D341Med (cell line): ENCODE measurements around the gene TTC12.

Experiments used
- DNase-seq: peaks from one replicate; pipeline ENCODE4 v3.0.0; 2012; ENCODE audit warnings: low spot score

The TTC12 gene

DNA sequence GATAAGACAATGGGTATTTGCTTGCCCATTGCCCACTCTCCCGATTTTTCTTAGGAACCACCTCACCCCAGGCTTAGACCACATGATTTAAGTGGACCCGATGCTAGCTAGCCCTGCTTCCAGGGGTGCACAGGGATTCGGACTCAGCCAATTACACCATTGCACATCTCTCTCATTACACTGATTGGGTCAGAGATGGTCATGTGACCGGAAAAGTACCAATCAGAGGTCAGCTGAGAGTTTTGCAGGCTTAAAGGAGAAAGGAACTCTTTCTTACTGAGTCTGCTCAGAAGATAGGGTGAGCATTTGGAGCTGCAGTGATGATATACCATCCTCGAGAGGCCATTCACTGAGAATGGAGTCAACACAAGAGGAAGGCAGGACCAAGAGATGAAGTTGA, 61.0 kb downstream of the TTC12 start:
- no peak for DNase-seq

DNA sequence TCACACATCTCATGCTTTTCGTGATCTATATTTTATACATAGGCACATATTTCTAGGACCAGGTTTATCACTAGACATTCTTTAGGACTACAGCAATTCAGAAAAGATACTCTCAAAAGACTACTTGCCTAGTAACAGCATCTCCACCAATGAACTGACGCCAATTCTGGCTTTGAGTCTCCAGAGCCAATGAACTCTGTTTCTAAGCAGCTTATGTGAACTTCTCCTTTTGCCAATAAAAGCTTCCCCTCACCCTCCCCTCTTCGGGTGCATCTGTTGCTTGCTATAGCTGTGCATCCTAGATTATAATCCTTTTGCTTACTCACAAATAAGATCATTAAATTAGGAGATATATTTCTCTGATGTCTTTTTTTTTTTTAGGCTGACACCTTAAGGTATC, 61.8 kb downstream of the TTC12 start:
- peak; percentile 63 for DNase-seq

DNA sequence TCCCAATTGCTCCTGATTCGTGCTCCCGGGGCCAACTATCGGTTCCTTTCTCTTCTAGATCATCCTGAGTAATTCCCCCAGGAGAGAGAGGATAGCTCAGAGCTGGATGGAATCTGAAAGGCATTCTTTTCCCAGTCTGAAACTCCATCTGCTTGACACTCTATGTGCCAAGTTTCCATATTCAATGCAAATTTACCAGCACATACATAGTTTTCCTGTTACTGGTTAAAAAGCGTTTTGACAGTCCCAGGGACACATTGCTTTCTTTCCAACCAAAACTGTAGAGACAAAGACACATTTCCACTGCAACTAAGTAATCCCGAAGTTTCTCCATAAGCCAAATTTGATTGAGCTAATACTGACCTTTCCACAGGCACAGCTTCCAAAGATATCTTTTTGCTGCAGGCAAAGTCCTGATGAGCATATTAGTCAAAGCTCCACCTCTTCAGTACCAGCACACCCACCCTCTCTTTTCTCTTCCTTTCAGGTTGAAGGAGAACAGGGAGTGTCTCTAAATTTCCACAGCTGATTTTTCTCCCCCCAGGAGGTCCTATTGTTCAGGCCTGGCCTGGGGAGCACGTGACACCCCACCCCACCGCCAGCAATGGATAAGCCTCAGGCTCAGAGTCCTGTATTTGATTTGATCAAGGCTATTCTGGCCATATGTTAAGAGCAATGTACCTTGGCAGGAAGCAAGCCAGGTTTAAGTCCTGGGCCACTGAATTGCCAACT, 63.5 kb downstream of the TTC12 start:
- no peak for DNase-seq

DNA sequence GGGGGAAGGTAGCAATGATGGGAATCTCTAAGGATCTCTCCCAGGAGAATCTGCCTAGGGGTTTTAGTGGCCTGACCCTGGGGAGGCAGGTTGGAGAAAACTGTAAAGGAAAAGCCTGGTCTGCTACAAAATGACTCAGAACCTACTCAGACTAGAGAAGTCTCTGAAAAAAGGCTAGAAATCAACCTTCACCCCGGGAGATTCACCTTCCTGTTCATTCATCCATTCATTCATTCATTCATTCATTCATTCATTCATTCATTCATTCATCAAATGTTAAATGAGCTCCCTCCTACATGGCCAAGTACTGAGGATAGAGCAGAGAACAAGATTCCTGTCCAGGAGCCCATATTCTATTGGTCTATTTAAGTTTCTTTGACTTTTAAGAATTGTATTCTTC, 64.3 kb downstream of the TTC12 start:
- DNase-seq: no peak

DNA sequence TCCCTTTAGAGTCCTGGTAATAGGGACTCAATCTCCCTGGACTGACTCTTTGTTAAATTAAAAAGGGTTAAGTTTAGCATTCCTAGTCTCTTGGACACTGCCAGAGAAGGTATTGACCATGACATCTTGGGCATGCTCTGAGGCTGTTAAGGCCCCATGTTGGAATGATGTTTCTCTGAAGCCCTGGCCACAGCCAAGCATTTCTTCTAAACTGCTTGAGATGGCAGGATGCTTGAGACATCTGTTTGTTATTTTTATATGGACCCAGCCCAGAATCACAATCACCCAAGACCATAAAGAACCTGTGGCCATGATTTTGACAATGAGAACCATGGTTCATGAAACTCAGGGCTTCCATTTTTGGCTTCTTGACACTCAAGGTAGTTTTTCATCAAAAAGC, 67.7 kb downstream of the TTC12 start:
- no peak for DNase-seq

DNA sequence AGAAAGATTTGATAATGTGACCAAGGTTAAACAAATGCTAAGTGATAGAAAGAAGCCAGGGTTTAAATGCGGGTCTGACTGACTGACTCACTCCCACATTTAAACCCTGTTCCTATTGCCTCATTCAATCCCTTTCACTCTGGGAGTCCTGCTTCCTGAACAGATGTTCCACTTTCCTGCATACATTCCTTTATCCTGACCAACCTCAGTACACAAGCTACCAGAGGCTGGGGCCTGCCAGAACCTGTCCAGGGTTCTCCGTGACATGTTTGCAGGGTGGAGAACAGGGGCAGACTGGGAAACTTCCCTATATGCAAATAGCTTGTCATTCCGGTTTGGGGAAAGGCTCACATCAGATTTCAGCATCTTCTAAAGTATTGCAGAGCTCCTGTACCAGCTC, 70.2 kb downstream of the TTC12 start:
- DNase-seq: no peak

DNA sequence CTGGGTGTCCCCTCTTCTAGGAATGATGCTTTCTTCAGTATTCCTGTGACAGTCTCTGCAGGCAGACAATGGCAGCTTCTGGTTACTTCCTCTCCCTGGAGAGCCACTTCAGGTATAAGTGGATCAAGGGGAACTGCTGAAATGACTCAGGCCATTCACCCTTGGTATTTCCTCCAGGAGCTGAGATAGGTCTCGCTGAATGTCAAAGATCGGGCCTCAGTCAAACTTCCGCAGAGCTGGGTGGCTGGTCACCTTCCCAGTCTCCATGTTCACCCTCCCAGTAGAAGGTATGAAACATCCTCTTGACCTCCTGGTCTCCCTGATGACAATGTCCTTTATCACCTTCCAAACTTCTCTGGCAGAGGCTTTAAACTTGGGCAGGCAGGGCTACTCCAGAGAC, 71.4 kb downstream of the TTC12 start:
- DNase-seq: no peak

DNA sequence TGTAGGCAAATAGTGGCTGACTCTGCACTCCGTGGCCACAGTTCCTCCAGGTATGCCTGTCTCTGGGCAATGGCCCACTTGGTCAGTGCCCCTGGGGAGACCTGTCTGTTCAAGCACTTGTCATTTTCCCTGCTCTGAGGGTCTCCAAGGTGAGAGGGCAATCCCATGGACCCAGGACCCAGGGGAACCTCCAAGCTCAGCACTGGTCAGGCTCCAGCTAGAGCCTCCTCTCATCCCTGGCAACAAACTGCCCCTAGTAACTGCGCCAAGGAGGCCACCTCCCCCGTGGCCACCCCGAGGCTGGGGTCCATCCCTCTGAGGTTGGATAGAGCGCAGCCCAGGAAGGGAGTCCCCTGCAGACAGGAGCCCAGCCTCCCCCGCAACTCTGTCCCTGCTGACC, 72.5 kb downstream of the TTC12 start:
- no peak for DNase-seq

DNA sequence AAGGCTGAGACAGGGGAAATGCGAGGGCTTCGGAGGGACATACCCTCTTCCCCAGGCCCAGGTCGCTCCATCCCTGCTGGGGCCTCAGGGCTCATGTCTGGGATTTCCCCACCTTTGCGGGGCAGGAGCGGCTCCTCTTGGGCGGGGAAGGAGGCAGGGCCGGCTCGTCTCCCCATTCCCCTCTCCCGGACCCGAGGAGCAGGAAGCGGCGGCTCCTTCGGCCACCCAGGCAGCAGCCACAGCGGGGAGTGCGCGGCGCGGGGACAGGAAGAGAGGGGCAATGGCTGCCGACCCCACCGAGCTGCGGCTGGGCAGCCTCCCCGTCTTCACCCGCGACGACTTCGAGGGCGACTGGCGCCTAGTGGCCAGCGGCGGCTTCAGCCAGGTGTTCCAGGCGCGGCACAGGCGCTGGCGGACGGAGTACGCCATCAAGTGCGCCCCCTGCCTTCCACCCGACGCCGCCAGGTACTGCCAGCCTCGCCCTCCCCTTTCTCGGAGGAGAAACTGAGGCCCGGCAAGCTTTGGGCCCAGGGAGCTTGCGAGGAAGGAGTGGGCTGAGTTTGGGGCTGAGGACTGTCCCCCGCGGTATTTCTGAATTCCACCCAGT, 73.3 kb downstream of the TTC12 start, which contains the start of gene ANKK1:
Gene ANKK1, plus strand, starts transcription at position 175 of the 607 bp plus-strand sequence. Its CDS starts 106 bp downstream, at position 281.
- DNase-seq: no peak

DNA sequence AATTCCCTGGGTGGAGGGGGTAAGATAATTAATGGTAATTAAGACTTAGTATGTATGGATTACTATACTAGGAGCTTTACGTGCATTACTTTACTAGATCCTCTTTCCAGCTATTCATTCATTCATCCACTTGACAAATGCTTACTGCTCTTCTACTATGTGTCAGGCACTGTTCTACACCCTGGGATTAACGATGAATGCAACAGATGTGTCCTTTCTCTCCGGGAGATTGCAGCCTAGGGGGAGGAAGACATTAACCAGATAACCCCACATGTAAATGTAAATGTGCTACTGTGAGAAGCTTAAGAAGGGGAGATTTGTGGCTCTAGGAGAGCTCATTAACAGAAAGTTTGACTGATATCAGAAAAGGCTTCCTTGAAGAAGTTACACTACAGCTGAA, 74.9 kb downstream of the TTC12 start:
- peak; percentile 57 for DNase-seq

DNA sequence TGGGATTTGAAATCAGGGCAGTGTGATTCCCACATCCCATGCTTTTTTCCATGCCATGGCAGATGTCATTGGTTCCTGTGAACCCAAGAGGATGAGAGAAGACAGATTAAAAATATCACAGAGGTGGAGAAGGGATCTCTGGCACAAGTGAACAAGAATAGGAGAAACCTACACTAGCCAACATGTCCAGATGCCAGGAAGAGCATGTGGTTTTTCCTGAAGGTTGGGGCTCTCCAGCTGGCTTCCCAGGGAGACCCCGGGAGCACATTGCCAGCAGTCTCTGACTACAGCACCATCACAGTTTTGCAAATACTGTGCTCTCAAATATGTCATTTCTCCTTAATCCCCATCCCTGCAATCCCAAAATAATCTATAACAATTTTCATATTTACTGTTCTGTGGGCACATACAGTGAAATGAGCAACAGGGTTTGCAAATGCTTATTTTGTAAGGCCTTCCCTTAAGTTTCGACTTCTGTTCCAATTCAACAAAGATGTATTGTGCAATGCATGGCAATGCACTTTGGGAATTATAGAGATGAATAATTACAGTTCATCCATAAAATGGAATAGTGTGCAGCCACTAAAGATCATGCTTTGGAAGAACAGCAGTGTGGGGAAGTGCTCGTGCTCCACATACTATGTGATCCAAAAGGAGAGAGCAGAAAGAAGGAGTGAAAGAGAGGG, 78.0 kb downstream of the TTC12 start:
- no peak for DNase-seq

DNA sequence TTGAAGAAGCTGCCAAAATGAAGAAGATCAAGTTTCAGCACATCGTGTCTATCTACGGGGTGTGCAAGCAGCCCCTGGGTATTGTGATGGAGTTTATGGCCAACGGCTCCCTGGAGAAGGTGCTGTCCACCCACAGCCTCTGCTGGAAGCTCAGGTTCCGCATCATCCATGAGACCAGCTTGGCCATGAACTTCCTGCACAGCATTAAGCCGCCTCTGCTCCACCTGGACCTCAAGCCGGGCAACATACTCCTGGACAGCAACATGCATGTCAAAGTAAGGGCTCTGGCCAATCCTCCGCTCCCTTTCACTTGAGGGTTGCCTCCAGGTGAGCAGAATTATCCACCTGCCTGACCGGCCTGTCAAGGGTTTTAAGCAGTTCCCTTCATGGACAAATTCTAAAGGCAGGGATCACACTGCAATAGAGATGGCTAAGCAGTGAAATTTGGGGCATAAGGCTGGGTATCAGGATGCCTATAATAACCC, 79.2 kb downstream of the TTC12 start:
- no peak for DNase-seq

DNA sequence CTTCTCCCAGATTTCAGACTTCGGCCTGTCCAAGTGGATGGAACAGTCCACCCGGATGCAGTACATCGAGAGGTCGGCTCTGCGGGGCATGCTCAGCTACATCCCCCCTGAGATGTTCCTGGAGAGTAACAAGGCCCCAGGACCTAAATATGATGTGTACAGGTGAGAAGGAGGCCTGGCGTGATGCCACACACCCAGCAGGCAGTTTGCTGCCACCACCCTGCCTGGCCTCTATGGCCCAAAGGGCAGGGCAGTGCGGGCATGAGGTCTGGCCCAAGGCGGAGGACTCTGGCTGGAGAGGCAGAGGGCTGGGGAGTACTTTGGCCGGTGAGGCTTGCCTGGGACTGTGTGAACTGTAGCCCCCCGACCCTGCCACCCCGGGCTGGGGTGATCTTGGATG, 80.5 kb downstream of the TTC12 start:
- DNase-seq: no peak

DNA sequence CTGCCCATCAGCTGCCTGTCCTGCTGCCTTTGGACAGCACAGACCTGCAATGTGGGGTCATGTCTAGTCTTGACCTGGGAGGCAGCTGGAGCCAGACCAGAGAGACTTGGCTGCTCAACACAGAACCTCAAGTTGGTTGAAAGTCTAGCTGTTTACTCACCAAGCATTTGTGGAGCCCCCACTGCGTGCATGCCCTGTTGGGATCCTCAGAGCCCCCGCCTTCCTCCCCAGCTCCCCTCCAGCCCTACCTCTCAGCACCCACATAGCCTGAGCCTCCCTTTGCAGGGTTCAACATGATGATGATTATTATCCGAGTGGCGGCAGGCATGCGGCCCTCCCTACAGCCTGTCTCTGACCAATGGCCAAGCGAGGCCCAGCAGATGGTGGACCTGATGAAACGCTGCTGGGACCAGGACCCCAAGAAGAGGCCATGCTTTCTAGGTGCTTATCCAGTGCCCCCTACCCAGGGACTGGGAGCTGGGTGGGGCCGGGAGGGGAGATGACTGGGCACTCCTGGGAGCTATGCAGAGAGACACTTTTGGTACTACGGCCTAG, 81.5 kb downstream of the TTC12 start:
- no peak for DNase-seq

DNA sequence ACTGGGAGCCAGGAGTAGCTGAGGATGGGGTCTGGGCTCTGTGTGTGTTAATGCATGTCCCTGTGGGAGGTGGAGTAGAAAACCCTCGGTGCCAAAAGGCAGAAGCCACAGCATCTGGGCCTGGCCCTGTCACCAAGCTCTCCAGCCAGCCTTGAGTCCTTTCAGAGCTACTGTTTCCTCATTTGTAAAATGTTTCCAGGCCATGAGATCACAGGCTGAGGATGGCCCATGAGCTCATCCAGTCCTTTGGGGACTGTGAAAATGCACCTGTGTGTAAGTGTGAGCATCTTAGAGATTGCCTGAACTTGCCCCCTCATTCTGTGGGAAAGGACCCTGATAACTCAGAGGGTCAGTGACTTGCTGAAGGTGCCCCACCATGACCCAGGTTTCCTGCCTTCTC, 82.3 kb downstream of the TTC12 start:
- no peak for DNase-seq

DNA sequence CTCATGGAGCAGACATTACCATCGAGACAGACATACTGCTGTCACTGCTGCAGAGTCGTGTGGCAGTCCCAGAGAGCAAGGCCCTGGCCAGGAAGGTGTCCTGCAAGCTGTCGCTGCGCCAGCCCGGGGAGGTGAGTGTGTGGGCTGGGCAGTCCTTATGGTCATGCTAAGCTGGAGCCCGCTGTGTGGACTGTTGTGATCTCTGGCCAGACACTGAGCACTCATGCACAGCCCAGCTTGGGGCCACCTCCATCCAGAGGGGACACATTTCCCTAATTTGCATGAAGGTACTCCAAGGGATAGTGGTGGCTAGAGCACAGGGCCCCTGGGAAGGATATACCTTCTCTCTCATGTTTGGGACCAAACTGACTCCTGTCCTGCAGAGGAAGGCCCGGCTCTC, 82.8 kb downstream of the TTC12 start:
- DNase-seq: no peak

DNA sequence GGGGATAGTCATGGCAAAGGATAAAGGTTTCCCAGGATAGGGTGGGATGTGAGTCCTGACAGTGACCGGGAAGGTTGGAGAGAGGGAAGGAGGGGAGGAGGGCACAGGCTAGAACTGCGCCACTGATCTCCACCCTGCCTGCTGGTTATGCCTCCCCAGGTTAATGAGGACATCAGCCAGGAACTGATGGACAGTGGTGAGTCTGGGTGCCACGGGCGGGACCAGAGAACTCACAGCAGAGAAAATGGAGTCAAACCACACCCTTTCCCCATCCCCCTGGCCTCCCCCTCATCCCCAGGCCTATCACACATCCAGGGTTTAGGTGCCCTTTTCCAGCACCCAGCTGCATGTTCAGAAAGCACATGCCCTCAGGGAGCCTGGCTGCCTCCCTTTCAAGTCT, 83.4 kb downstream of the TTC12 start:
- DNase-seq: no peak

DNA sequence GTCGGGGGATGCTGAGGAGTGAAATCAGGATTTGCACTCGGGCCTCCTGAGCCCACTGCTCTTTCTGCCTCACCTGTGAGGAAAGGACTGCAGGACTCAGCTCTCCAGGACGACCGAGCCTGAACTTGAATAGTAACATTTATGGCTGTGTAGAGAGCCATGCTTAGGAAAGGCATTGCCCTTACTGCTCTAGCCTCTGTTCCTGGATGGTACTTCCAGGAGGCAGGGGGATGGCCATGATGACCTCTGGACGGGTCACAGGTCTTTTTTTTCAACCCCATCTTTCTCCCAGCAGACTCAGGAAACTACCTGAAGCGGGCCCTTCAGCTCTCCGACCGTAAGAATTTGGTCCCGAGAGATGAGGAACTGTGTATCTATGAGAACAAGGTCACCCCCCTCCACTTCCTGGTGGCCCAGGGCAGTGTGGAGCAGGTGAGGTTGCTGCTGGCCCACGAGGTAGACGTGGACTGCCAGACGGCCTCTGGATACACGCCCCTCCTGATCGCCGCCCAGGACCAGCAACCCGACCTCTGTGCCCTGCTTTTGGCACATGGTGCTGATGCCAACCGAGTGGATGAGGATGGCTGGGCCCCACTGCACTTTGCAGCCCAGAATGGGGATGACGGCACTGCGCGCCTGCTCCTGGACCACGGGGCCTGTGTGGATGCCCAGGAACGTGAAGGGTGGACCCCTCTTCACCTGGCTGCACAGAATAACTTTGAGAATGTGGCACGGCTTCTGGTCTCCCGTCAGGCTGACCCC, 84.5 kb downstream of the TTC12 start:
- no peak for DNase-seq

DNA sequence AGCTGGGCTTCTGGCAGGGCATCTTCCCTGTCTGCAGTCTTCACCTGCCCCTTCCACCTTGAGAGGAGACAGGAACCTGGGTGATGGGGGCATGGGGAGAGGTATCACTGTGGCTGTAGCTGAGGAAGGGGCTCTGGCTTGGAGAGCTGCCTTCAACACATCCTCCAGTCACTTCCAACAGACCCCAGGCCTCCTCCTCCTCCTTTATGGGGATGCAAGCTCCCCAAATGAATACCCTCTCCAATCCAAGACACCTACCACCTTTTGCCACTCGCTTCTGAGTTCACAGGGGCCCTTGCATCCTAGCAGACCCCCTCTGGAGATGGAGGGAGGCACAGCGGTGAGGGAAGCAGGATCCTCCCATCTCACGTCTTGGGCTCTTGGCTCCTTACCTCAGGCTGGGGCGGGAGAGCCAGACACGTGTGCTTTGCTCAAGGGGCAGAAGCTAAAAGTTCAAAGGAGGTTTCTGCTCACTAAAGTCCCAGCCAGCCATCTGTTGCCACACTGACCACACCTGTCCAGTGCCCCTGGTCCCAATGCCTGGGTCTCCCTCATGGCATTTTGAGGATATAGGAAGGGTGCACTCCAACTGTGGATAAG, 86.3 kb downstream of the TTC12 start:
- DNase-seq: no peak

DNA sequence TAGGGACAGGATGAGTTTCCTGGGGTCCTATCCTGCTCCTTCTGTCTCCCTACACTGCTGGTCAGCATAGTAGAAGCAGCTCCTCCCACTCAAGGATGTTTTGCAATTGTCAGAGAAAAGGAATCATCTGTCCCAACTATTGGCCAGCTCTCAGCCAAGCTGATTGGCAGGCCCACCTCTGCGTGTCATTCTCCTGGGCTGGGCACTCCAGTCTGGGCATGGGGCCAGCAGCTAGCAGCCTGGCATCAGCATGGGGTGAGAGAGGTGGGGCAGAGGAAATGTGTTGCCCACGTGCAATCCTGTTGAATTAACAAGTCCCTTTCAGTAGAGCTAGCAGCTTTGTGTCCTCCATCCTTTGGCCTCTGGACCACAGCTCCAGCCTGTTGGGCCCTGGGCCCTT, 87.3 kb downstream of the TTC12 start:
- no peak for DNase-seq

DNA sequence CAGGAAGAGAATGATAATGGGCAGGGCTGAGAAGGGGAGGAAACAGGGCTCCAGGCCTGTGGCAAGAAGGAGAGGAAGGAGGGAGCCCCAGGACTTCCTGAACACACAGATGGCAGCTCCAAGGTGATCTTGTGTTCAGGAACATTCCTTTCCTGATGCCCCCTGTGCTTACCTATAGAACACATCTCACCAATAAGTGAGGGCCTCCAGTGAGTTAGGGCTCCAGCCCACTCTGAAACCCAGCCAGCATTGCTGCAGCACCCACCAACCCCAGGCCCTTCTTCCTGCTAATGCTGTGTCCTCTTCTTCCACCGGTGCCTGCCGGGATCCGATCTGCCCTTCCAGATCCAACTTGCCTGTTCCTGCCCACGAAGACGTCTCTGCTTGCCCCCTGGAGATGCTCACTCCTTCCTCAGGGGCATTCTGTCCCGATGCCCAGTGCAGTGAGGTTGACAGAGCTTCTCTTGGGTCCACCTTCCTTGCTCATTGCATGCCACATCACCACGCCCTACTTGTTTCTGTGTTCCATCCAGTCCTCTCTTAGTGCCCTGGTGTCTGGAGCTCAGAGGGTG, 90.6 kb downstream of the TTC12 start:
- no peak for DNase-seq
